ENCODE measurements around the gene MRPS2. TPM values are rescaled to one million over a fixed set of nuclear protein-coding genes. Genes with fewer than 3 reads are reported as not detected.
A peak's percentile ranks its signal among the peaks of the same experiment; 100 is the strongest.

Gene MRPS2
- total RNA-seq, 1 experiment from 2014 or later = 81.0 TPM

DNA sequence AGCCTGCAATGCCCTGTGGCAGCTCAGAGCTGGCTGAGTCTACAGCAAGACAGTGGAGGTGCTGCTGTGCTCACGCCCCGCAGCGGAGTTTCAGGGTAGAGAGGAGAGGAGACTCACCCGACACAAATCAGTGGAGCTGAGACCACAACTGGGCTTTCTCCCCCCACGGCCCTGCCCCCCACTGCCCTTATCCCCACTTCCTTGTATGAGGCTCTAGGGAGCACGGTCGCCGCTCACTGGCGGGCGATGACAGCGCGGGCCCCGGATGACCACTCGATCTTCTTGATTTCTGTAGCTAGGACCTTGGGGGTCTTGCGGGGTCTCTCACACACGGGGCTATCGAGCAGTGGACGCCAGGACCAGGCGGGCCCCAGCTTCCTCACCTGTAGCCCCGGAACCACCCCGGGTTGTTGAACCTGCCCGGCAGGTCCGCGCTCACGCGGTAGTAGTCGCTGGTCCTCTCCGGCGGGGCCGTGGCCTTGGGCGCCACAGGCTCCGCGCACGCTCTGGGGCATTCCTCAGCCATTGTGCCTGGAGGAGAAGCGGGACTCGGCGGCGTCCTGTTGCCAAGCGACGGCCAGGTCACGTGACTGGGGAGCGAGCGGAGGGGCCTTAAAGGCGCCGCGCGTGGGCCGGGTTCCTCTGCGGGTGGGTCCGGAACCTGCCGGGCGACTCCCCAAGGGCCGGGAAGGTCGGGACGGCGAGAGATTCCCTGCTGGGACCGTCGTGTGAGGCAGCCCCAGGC lies 984 bp upstream of the MRPS2 start:
- Histone ChIP-seq H2BK12ac (ENCODE audit: insufficient read length, low read depth, low read length) (no peak overlapping the region), H3K79me2 (ENCODE audit: insufficient read depth, low read length) (no peaks in the 10 kb centered on the region), H3K14ac (ENCODE audit: insufficient read depth, low read length) (no peak overlapping the region; the same call in 1 of the 2 replicates), H2AK5ac (ENCODE audit: insufficient read length, low read length) (no peak overlapping the region), H4K91ac (ENCODE audit: insufficient read length, low read depth, low read length) (no peak overlapping the region), H3K9ac (ENCODE audit: extremely low read depth, insufficient read length, low read length) (no peak overlapping the region), H3K4me2 (ENCODE audit: insufficient read depth, insufficient read length, low read length) (peak overlapping the region; percentile 72), H4K8ac (replicated peaks; ENCODE audit: insufficient read length, low read depth, low read length) (no peak overlapping the region), H3K27ac (ENCODE audit: insufficient read length, low read depth, low read length) (no peak overlapping the region), H2BK15ac (ENCODE audit: low read depth, low read length) (no peak overlapping the region), H3K4ac (ENCODE audit: low read depth, low read length) (no peak overlapping the region), H3T11ph (ENCODE audit: low read length) (no peak overlapping the region), H3K23ac (ENCODE audit: insufficient read length, low read depth, low read length) (no peak overlapping the region), H3K18ac (ENCODE audit: insufficient read length, low read depth, low read length) (no peak overlapping the region), H3K23me2 (ENCODE audit: insufficient read length, low read depth, low read length, poor library complexity, severe bottlenecking) (peaks cover 16% of the 10 kb centered on the region), H2AFZ (ENCODE audit: low read length) (no peak overlapping the region), H2BK120ac (ENCODE audit: low read depth, low read length, poor library complexity, severe bottlenecking) (no peak overlapping the region), H3K4me1 (ENCODE audit: insufficient read depth, low read length) (no peaks in the 10 kb centered on the region; the same call in 1 of the 2 replicates), H3K56ac (ENCODE audit: insufficient read length, low read depth, low read length) (no peak overlapping the region), H4K5ac (ENCODE audit: insufficient read length, low read depth, low read length) (no peak overlapping the region), H4K20me1 (ENCODE audit: control insufficient read depth, insufficient read depth, insufficient read length) (no peaks in the 10 kb centered on the region), H3K79me1 (ENCODE audit: insufficient read depth, low read depth, low read length, poor library complexity, severe bottlenecking) (no peaks in the 10 kb centered on the region), H3K9me3 (ENCODE audit: control insufficient read depth, low read depth, low read length) (no peaks in the 10 kb centered on the region), H2BK5ac (ENCODE audit: insufficient read length, low read length) (no peak overlapping the region), H2BK20ac (ENCODE audit: low read depth, low read length, poor library complexity, severe bottlenecking) (no peak overlapping the region), H3K27me3 (ENCODE audit: insufficient read depth, low read length) (no peaks in the 10 kb centered on the region)
- DNase-seq = peak; percentile 85
- H3K27ac Mint-ChIP-seq = 0 out of 7 replicates have a peak overlapping the region, but pooled peaks of 1 of the 3 experiments have one; percentile 75
- H3K27me3 Mint-ChIP-seq (ENCODE audit: low read depth) = peaks cover 12% of the 10 kb centered on the region
- no peaks in the 10 kb centered on the region; a peak in 1 of 5 replicates for H3K9me3 Mint-ChIP-seq
- H3K4me3 Mint-ChIP-seq = peak overlapping the region; percentile 80 to 91
- no CpG with 5 or more reads among the region's 58 CpGs for WGBS (ENCODE audit: extremely low coverage, insufficient read length, low lambda C conversion rate)
- no peak for TF ChIP-seq CTCF (conservative IDR thresholded peaks at IDR 0.05)
- H3K36me3 Mint-ChIP-seq (ENCODE audit: insufficient read depth in 1 of 3, low read depth in 3 of 3) = peaks cover 14 to 31% (median 31%) of the 10 kb centered on the region in 3 experiments; a peak in 6 of 7 replicates
- peaks cover 10 to 12% of the 10 kb centered on the region in 2 experiments for H3K4me1 Mint-ChIP-seq

All from H9 (cell line).